ENCODE data around the gene KIF17.

- TF ChIP-seq CBX5 (IDR thresholded peaks at IDR 0.05; ENCODE audit: low read depth, low read length): no peak
- TF ChIP-seq ZNF274 (IDR thresholded peaks at IDR 0.05; ENCODE audit: borderline replicate concordance, extremely low read depth, low read length): no peak
- no peak for TF ChIP-seq POLR2A (IDR thresholded peaks at IDR 0.05; ENCODE audit: control extremely low read depth in 1 of 2, low read depth in 2 of 2, low read length in 2 of 2)
- TF ChIP-seq, protein P1, sequence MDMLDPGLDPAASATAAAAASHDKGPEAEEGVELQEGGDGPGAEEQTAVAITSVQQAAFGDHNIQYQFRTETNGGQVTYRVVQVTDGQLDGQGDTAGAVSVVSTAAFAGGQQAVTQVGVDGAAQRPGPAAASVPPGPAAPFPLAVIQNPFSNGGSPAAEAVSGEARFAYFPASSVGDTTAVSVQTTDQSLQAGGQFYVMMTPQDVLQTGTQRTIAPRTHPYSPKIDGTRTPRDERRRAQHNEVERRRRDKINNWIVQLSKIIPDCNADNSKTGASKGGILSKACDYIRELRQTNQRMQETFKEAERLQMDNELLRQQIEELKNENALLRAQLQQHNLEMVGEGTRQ (IDR thresholded peaks at IDR 0.05; ENCODE audit: low read length): no peak
- no peak for TF ChIP-seq CTCF (IDR thresholded peaks at IDR 0.05; ENCODE audit: control extremely low read depth in 1 of 3, insufficient read depth in 1 of 3, low read depth in 1 of 3, low read length in 3 of 3)
- no peak for TF ChIP-seq SUZ12 (IDR thresholded peaks at IDR 0.05; ENCODE audit: low read length)
- TF ChIP-seq POLR2AphosphoS5 (IDR thresholded peaks at IDR 0.05; ENCODE audit: low read depth, low read length): no peak
- TF ChIP-seq EGR1 (IDR thresholded peaks at IDR 0.05; ENCODE audit: borderline replicate concordance, low read depth, low read length): no peak
- TF ChIP-seq TBP (IDR thresholded peaks at IDR 0.05; ENCODE audit: low read depth, low read length): no peak
- TF ChIP-seq ATF3 (IDR thresholded peaks at IDR 0.05; ENCODE audit: insufficient read depth, low read depth, low read length): no peak
These were observed 10.8 kb upstream of the KIF17 start for GRCh38 chr1:20728371-20729154.
